ENCODE results near the gene ZNF700.

DNA sequence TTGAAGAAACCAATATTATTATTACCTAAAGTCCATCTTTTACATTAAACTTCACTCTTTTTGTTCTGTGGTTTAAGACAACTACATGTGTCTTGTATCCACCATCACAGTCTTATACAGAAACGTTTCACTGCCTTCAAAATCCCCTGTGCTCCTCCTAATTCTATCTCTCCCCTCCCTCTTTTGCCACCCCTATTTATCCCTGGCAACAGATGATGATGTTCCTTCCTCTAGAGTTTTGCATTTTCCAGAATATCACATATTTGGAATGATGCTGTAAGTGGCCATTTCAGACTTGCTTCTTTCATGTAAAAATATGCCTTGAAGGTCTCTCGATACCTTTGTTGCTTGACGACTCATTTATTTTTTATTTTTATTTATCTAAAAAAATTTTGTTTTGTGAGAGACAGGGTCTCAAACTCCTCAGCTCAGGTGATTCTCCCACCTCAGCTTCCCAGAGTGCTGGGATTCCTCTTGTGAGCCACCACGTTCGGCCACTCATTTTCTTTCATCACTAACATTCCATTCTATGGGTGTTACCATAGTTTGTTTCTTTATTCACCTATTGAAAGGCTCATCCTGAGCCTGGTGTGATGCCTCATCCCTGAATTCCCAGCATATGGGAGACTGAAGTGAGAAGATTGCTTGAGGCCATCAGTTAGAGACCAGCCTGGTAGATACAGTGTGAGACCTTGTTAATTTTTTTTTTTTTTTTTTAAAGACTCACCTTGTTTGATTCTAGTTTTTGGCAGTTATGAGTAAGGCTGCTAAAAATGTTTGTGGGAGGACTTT lies 48.3 kb downstream of the ZNF700 start:
- TF ChIP-seq, protein P1, sequence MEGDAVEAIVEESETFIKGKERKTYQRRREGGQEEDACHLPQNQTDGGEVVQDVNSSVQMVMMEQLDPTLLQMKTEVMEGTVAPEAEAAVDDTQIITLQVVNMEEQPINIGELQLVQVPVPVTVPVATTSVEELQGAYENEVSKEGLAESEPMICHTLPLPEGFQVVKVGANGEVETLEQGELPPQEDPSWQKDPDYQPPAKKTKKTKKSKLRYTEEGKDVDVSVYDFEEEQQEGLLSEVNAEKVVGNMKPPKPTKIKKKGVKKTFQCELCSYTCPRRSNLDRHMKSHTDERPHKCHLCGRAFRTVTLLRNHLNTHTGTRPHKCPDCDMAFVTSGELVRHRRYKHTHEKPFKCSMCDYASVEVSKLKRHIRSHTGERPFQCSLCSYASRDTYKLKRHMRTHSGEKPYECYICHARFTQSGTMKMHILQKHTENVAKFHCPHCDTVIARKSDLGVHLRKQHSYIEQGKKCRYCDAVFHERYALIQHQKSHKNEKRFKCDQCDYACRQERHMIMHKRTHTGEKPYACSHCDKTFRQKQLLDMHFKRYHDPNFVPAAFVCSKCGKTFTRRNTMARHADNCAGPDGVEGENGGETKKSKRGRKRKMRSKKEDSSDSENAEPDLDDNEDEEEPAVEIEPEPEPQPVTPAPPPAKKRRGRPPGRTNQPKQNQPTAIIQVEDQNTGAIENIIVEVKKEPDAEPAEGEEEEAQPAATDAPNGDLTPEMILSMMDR (IDR thresholded peaks at IDR 0.05 in 2 of 3, conservative IDR thresholded peaks at IDR 0.05 in 1 of 3; ENCODE audit: insufficient read depth in 2 of 3, low read depth in 1 of 3, low read length in 3 of 3): no peak
- TF ChIP-seq, protein P2, sequence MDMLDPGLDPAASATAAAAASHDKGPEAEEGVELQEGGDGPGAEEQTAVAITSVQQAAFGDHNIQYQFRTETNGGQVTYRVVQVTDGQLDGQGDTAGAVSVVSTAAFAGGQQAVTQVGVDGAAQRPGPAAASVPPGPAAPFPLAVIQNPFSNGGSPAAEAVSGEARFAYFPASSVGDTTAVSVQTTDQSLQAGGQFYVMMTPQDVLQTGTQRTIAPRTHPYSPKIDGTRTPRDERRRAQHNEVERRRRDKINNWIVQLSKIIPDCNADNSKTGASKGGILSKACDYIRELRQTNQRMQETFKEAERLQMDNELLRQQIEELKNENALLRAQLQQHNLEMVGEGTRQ (CRISPR knock-in tag; IDR thresholded peaks at IDR 0.05): no peak
- no peak for TF ChIP-seq POLR2A (conservative IDR thresholded peaks at IDR 0.05)
- TF ChIP-seq ZBED1 (IDR thresholded peaks at IDR 0.05): no peak
- no peak for TF ChIP-seq GABPB1 (CRISPR knock-in tag; IDR thresholded peaks at IDR 0.05)
- TF ChIP-seq TEAD4 (IDR thresholded peaks at IDR 0.05; ENCODE audit: low read length): no peak
- no peak for TF ChIP-seq TEAD4 (CRISPR knock-in tag; IDR thresholded peaks at IDR 0.05; ENCODE audit: borderline replicate concordance)
- TF ChIP-seq, protein P3, sequence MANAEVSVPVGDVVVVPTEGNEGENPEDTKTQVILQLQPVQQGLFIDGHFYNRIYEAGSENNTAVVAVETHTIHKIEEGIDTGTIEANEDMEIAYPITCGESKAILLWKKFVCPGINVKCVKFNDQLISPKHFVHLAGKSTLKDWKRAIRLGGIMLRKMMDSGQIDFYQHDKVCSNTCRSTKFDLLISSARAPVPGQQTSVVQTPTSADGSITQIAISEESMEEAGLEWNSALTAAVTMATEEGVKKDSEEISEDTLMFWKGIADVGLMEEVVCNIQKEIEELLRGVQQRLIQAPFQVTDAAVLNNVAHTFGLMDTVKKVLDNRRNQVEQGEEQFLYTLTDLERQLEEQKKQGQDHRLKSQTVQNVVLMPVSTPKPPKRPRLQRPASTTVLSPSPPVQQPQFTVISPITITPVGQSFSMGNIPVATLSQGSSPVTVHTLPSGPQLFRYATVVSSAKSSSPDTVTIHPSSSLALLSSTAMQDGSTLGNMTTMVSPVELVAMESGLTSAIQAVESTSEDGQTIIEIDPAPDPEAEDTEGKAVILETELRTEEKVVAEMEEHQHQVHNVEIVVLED (CRISPR knock-in tag; IDR thresholded peaks at IDR 0.05): no peak
- TF ChIP-seq CBX5 (IDR thresholded peaks at IDR 0.05; ENCODE audit: borderline replicate concordance, low read depth): no peak
- TF ChIP-seq ZNF274 (IDR thresholded peaks at IDR 0.05; ENCODE audit: borderline replicate concordance, low read depth, low read length): no peak
- TF ChIP-seq ZEB2 (IDR thresholded peaks at IDR 0.05): no peak
- TF ChIP-seq, protein P4, sequence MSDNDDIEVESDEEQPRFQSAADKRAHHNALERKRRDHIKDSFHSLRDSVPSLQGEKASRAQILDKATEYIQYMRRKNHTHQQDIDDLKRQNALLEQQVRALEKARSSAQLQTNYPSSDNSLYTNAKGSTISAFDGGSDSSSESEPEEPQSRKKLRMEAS (CRISPR knock-in tag; IDR thresholded peaks at IDR 0.05): no peak
